Measurements from ENCODE around the gene NARF. TPM values are rescaled to one million over a fixed set of nuclear protein-coding genes. Genes with fewer than 3 reads are reported as not detected.
"Not testable (repeated sequence)": the region's sequence is repeated elsewhere in the genome, so short reads cannot be mapped to it uniquely, and the experiment has no call there.

Gene NARF
- total RNA-seq, 1 donor from 2014 or later = 80.0 TPM

DNA sequence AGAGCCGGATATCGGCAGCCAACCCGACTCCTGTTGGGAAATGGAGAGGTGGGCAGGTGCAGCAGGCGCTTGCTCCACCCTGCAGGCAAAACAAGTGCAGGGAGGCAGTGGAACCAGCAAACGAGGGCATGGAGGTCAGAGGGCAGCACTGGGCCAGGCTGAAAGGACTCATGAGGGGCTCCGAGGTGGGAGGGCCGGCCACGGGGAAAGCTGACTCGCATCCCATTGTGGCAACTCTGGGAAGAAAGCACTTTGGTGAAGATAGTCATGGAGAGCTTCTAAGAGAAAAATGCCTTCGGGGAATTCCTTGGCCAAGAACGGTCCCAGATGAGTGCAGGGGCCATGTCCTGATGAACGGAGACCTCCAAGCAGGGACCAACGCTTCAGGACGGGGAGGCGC, 12.4 kb upstream of the NARF start:
- no peak for DNase-seq (ENCODE audit: low spot score)

GRCh38 chr17:82446649-82447048, 11.9 kb upstream of the NARF start:
- no peak for DNase-seq (ENCODE audit: low spot score)

DNA sequence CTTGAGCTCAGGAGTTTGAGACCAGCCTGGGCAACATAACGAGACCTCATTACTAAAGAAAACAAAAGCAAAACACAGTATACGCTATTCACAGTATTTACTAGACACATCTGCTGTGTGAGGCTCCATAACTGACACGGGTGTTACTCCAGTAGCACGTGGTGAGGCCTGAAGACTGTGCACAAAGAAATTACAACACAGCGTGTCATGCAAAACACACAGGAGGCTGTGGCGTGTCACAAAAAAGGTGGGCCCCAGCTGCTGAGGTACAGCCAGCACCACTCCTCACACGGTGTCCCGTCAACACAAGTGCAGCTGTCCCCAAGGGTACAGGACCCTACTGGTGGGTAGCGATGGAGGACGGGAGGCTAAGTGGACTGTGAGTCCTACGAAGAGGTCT, 10.7 kb upstream of the NARF start:
- DNase-seq (ENCODE audit: low spot score) = no peak

DNA sequence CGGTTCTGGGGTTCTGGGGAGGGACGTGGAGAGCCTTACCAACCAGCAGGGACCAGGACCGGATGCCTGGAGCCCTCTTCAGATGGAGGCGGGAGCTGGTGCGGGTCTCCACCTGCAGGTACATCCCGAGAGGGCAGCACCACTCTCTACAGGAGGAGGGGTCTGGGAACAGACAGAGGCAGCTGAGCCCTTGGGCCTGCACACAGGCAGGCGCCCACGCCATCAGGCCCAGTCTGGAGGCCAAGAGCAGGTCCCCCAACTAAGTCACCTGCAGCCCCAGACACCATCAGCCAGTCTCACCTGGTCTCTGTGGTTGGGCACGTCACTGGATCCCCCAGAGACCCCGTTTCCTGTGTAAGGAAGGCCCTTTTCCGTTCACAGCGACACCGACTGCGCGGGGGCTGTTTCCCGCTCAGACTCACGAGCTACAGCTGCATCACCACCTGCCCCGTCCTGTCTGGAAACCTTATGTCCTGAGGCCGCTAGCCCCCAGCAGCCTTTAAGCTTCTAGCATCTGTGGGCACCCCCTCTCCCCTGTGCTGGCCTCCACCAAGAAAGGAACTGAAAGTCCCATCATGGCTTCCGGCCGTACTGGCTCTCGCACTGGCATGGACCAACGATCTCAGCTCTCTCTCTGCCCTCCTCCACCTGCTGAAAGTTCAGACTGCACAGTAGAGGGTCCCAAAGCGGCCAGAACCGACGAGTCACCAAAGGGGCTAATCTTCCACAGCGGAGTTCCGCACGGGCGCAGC, 9.2 kb upstream of the NARF start:
- DNase-seq (ENCODE audit: low spot score) = no peak

DNA sequence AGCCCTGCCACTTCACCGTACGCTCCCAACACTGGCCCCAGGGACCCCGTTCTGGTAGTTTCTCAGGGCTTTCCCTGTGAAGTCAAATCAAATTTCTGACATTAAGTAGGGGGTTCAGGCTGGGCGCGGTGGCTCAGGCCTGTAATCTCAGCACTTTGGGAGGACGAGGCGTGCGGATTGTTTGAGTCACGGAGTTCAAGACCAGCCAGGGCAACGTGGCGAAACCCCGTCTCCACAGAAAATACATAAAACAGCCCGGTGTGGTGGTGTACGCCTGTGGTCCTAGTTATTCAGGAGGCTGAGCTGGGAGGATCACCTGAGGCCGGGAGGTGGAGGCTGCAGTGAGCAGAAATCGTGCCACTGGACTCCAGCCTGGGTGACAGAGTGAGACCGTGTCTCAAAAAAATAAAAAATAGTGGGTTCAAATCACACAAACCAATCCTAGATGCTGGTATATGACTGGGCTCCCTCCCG, 8.6 kb upstream of the NARF start:
- no peak for DNase-seq (ENCODE audit: low spot score)

DNA sequence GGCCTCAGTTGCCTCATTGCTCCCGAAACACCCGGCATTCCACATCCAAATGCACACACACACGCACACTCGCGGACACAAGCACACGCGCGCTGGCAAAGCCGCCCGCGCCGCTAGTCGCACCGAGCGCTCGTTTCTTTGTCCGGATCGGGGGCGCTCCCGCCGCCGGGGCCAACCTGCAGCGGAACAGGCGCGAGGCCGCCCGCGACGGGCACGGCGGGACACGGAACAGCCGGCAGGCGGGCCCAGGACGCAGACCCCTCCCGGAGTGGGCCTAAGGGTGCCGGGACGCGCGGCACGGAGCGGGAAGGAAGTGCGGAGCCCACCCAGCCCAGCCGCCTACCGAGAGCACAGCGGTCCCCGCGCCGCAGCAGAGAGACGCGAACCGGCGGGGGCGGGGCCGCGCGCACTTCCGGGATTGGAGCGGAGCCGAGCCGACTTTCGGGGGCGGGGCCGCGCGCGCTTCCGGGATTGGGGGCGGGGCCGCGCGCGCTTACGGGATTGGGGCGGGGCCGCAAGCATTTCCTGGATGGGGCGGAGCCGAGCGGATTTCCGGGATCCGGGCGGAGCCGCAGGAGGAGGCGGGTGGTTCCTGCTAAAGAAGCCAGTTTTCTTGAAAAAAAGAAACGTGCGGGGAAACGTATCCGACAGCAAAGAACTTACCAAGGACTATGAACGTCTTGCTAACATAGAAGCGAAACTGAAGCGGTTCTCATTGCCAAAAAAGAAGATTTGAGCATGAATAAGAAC, 8.0 kb upstream of the NARF start, which contains the start of gene CYBC1:
CYBC1 (minus strand) TSS at position 396 of the 750 bp plus-strand sequence. CDS start 1,498 bp downstream, outside the sequence.
- peak; percentile 92 for DNase-seq (ENCODE audit: low spot score)

DNA sequence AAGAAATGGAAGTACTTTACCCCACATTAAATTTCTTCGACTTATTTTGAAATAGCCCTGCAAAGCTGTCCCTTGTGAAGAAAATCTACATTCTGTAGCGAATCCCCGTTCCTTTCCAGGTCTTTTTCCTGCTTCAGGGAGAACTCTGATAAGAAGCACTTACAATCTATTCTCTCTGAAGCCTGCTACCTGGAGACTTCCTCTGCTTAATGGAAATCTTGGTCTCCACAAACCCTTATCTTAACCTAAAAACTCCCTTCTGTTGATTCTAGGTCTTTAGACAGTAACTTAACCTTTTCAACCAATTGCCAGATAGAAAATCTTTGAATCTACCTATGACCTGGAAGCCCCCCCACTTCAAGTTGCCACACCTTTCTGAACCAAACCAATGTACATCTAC, 6.4 kb upstream of the NARF start:
- DNase-seq (ENCODE audit: low spot score) = no peak

DNA sequence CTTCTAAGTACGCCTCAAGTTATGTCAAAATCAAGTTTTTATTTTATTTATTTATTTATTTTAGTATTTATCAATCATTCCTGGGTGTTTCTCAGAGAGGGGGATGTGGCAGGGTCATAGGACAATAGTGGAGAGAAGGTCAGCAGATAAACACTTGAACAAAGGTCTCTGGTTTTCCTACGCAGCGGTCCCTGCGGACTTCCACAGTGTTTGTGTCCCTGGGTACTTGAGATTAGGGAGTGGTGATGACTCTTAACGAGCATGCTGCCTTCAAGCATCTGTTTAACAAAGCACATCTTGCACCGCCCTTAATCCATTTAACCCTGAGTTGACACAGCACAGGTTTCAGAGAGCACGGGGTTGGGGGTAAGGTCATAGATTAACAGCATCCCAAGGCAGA, 5.4 kb upstream of the NARF start:
- DNase-seq (ENCODE audit: low spot score) = not testable (repeated sequence)

DNA sequence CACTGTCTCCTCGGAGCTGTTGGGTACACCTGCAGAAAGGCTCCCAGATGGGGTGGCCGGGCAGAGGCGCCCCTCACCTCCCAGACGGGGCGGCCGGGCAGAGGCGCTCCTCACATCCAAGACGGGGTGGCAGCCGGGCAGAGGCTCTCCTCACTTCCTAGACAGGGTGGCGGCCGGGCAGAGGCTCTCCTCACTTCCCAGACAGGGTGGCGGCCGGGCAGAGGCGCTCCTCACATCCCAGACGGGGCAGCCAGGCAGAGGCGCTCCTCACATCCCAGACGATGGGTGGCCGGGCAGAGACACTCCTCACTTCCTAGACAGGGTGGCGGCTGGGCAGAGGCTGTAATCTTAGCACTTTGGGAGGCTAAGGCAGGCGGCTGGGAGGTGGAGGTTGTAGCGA, 4.8 kb upstream of the NARF start:
- not testable (repeated sequence) for DNase-seq (ENCODE audit: low spot score)

DNA sequence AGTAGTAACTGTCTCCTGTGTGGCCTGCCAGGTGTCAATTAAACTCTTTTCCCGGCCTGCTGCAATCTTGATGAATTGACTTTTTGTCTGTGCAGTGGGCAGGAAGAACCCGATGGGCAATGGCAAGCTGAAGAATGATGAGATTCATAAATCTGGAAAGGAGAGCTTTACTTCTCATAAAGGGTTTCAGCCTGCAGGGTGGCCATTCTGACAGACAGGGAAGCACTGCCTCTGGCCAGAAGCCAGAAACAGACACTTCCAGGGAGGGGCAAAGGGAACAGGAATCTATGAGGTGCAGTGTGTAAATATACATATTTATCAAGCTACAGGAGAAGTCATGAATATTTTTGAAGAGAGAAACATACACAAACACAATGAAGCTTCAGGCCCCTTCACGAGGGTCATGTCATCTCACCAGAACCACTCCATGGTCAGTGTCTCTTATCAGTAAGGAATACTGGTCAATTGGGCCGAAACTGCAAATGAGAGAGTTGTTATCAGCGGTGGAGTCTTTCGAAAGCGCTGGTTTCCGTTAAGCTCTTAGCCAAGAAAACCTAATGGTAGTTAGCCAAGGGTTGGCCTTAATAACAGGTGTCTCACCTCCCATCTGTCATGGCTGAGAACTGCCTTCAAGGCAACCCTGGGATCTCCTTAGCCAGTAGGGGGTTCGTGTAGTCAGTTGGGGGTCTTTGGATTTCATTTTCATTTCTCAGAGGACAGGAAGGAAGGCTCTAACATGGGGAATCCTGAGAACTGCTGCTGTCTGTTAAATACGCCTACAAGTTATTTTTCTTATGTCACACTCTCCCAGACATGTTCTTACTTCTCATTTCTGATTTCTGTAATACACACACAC, 1.2 kb upstream of the NARF start:
- DNase-seq (ENCODE audit: low spot score) = no peak

DNA sequence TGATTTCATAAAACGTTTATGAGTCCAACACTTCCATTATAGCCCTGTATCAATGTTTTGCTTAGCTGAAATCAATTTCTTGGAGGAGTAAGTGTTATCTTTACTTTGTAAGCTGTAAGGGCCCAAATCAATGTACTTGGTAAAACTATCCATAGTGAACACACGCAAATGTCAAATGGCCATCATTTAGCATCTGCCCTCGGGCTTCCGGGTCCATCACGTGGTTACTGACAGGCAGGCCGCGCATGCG, 687 bp upstream of the NARF start:
- no peak for DNase-seq (ENCODE audit: low spot score)

DNA sequence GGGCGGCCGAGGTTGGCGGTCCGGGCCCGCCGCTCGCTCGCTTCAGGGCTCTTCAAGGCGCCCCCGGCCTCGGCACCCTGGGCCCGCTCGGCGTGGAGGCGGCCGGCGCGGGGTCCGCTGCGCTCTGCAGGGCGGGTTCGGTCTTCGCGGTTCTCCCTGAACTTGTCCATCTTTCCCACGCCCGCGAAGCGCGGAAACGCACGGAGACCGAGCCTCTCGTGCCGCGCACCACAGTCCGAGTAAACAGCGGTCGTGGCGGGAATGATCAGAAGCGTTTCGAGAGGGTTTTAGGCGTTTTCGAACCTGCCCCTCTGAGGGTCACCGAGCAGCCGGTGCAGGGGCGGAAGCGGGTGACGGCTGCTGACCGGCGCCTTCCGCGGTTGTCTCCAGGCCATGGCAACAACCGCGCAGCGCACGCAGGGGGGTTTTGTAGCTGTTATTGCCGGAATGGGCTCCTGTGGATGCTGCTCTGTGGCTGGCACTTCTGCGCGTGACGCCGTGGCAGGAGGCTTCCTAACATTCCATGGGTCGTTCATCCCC, 414 bp downstream of the NARF start:
- DNase-seq (ENCODE audit: low spot score) = no peak

DNA sequence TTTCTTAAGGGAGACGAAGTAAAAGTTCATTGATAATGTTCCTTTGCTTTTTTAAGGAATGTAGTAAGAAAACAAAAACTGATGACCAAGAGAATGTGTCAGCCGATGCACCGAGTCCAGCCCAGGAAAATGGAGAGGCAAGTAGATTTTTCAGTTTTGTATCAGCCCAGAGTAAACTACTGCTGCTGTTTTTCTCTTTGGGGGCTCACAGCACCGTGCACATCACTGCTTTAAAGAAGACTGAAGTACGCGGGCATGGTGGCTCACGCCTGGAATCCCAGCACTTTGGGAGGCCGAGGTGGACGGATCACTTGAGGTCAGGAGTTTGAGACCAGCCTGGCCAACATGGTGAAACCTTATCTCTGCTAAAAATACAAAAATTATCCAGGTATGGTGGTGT, 1.4 kb downstream of the NARF start:
- not testable (repeated sequence) for DNase-seq (ENCODE audit: low spot score)

- no peak for DNase-seq (ENCODE audit: low spot score)
Observed at GRCh38 chr17:82461827-82462524, 3.4 kb downstream of the NARF start.

GRCh38 chr17:82463391-82463790, 4.8 kb downstream of the NARF start:
- DNase-seq (ENCODE audit: low spot score) = no peak

- no peak for DNase-seq (ENCODE audit: low spot score)
Observed at GRCh38 chr17:82463925-82464566, 5.5 kb downstream of the NARF start.

GRCh38 chr17:82464567-82464929, 6.0 kb downstream of the NARF start:
- no peak for DNase-seq (ENCODE audit: low spot score)

GRCh38 chr17:82465023-82465603, 6.6 kb downstream of the NARF start:
- DNase-seq (ENCODE audit: low spot score) = no peak

DNA sequence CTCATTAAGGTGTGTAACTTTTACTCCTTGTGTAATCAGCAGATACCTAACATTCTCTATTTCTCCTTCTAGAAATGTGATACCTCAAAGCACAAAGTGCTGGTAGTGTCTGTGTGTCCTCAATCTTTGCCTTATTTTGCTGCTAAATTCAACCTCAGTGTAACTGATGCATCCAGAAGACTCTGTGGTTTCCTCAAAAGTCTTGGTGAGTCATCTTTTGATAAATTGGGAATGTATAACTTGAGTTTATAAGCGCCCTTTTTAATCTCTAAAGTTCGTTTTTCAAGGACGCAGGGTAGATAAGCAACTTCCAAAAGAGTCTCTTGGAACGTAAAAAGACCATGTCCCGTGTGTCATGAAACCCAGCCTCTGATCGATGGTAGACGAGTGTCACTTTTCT, 10.2 kb downstream of the NARF start:
- no peak for DNase-seq (ENCODE audit: low spot score)

- no peak for DNase-seq (ENCODE audit: low spot score)
Observed at GRCh38 chr17:82470065-82470464, 11.5 kb downstream of the NARF start.

Data from mucosa of gallbladder (tissue), 1 donor.